Panc1 (cell line): ENCODE measurements around the gene HPN. TPM values are rescaled to one million over a fixed set of nuclear protein-coding genes. Genes with fewer than 3 reads are reported as not detected.

Experiments used
- ATAC-seq: fragments of 200-7000 bp; cut with Tn5 transposase; 2 replicates; pipeline ENCODE4 v1.9.1; 2020; ENCODE audit warnings: mild to moderate bottlenecking, moderate library complexity
- BruUV-seq: library from RNA; stranded (reverse); fragments of 400-500 nt; replicated peaks from 2 replicates; lab custom pipeline; 2021; lab: Mats Ljungman, UMichigan
- CTCF ChIA-PET: fragments of 300-600 bp; sonication (Branson Sonifier 250); formaldehyde crosslinking; loops from one replicate; lab custom pipeline; 2022; ENCODE audit warnings: antibody characterized with exemption; lab: Charles Lee
- POLR2A ChIA-PET: fragments of 300-600 bp; sonication (Branson Sonifier 250); formaldehyde crosslinking; loops from one replicate; lab custom pipeline; 2022; ENCODE audit warnings: antibody characterized with exemption; lab: Charles Lee
- DNase-seq: peaks from one replicate; pipeline ENCODE4 v3.0.0-alpha.2; 2010; ENCODE audit warnings: low read depth, low spot score
- H3K27ac ChIP-seq: 2 replicates; pipeline ENCODE4 v1.5.1; 2011; ENCODE audit warnings: mild to moderate bottlenecking, low read length, inconsistent platforms
- H3K27me3 ChIP-seq: fragments of 200-500 bp; sonication (Bioruptor generic); 2 replicates; pipeline ENCODE4 v1.6.0; 2014; ENCODE audit warnings: low read length, inconsistent platforms; ENCODE audit not compliant: control insufficient read depth, insufficient read depth
- H3K36me3 ChIP-seq: fragments of 200-500 bp; sonication (Bioruptor generic); 2 replicates; pipeline ENCODE4 v1.5.1; 2014; ENCODE audit warnings: inconsistent platforms, mild to moderate bottlenecking, low read length, moderate library complexity; ENCODE audit not compliant: control insufficient read depth, insufficient read depth
- H3K4me1 ChIP-seq: 2 replicates; pipeline ENCODE4 v1.5.1; 2011; ENCODE audit warnings: inconsistent platforms, mild to moderate bottlenecking, low read length, moderate library complexity; ENCODE audit not compliant: control insufficient read depth, insufficient read depth
- H3K4me3 ChIP-seq, 2 experiments: 2 replicates each; pipeline ENCODE4 v1.5.1; 2011 to 2012; ENCODE audit warnings: low read depth in 2 of 2, low read length in 2 of 2, mild to moderate bottlenecking in 2 of 2, inconsistent platforms in 1 of 2, moderate library complexity in 1 of 2
- H3K9me3 ChIP-seq: fragments of 200-500 bp; sonication (Bioruptor generic); 2 replicates; pipeline ENCODE4 v1.5.1; 2014; ENCODE audit warnings: low read depth, mild to moderate bottlenecking, inconsistent platforms, low read length, moderate library complexity; ENCODE audit not compliant: control insufficient read depth, insufficient read depth
- CTCF ChIP-seq: fragments of 450-650 bp; IDR thresholded peaks from 2 replicates; pipeline ENCODE4 v1.5.1; 2017; ENCODE audit warnings: mild to moderate bottlenecking
- POLR2AphosphoS5 ChIP-seq: IDR thresholded peaks from 2 replicates; pipeline ENCODE4 v1.6.1; 2012; ENCODE audit warnings: mild to moderate bottlenecking, low read depth, low read length, moderate library complexity
- SIN3A ChIP-seq: IDR thresholded peaks from 2 replicates; pipeline ENCODE4 v1.6.1; 2012; ENCODE audit warnings: low read depth, mild to moderate bottlenecking, low read length, moderate library complexity, borderline replicate concordance; ENCODE audit not compliant: insufficient read depth
- TCF7L2 ChIP-seq: IDR thresholded peaks from 2 replicates; pipeline ENCODE4 v1.6.1; 2011; ENCODE audit warnings: mild to moderate bottlenecking, low read depth, low read length, inconsistent platforms
- in situ Hi-C: cut with HindIII; loops from 2 replicates; pipeline ENCODE4 v1.10.0; 2016; ENCODE audit warnings: low sequenced_read_pairs, low pct_unique_long_range_greater_than_20kb
- intact Hi-C: fragments of 100-400 bp; cut with micrococcal nuclease; formaldehyde crosslinking; loops from one replicate; pipeline ENCODE4 v1.10.0; 2022; ENCODE audit not compliant: unreplicated experiment
- total RNA-seq: library from RNA; stranded (reverse); gene quantifications from one replicate; pipeline ENCODE4 v1.2.1, GENCODE V29; 2021; ENCODE audit not compliant: unreplicated experiment
- TF ChIP-seq, protein P1 (sequence below), 2 experiments: IDR thresholded peaks; 2 replicates each; pipeline ENCODE4 v1.6.1; 2011 to 2012; ENCODE audit warnings: low read depth in 2 of 2, control low read depth in 1 of 2, low read length in 1 of 2, mild to moderate bottlenecking in 1 of 2, moderate library complexity in 1 of 2; ENCODE audit not compliant: insufficient read depth in 1 of 2

Gene HPN
- total RNA-seq, 1 experiment from 2014 or later = 0.08 TPM

DNA sequence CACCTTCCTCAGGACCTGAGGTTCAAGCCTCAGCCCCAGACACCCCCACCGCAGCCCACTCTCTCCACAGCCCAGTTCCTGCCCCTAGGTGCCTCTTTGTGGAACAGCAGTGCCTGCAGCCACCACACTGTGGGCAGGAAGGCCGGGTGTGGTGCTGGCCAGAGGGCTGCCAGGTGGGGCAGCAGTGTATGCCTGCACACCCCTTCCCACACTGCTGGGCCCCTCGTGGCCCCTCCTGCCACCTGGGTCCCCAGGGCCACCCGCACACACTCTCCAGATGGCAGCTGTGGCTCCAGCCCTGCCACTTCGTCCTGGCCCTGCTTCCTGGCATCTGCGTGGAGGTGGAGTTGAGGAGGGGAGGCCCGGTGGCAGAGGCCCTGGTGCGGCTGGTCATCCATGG lies 35.1 kb downstream of the HPN start:
- Histone ChIP-seq H3K9me3 (no peaks in the 10 kb centered on the region), H3K4me3 (no peak overlapping the region), H3K27me3 (no peaks in the 10 kb centered on the region; the same call in 1 of the 2 replicates), H3K27ac (no peak overlapping the region), H3K4me1 (no peaks in the 10 kb centered on the region), H3K36me3 (no peaks in the 10 kb centered on the region)
- CTCF ChIA-PET = no interaction called here
- DNase-seq (no peak), ATAC-seq (no peak)
- POLR2A ChIA-PET = no interaction called here
- in situ Hi-C loops (no loop called here), intact Hi-C loops (no loop called here)
- no TSS peak for BruUV-seq
- no peak for TF ChIP-seq SIN3A
- no peak for TF ChIP-seq CTCF
- no peak for TF ChIP-seq TCF7L2
- TF ChIP-seq POLR2AphosphoS5 = no peak
- TF ChIP-seq, protein P1, sequence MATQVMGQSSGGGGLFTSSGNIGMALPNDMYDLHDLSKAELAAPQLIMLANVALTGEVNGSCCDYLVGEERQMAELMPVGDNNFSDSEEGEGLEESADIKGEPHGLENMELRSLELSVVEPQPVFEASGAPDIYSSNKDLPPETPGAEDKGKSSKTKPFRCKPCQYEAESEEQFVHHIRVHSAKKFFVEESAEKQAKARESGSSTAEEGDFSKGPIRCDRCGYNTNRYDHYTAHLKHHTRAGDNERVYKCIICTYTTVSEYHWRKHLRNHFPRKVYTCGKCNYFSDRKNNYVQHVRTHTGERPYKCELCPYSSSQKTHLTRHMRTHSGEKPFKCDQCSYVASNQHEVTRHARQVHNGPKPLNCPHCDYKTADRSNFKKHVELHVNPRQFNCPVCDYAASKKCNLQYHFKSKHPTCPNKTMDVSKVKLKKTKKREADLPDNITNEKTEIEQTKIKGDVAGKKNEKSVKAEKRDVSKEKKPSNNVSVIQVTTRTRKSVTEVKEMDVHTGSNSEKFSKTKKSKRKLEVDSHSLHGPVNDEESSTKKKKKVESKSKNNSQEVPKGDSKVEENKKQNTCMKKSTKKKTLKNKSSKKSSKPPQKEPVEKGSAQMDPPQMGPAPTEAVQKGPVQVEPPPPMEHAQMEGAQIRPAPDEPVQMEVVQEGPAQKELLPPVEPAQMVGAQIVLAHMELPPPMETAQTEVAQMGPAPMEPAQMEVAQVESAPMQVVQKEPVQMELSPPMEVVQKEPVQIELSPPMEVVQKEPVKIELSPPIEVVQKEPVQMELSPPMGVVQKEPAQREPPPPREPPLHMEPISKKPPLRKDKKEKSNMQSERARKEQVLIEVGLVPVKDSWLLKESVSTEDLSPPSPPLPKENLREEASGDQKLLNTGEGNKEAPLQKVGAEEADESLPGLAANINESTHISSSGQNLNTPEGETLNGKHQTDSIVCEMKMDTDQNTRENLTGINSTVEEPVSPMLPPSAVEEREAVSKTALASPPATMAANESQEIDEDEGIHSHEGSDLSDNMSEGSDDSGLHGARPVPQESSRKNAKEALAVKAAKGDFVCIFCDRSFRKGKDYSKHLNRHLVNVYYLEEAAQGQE (IDR thresholded peaks at IDR 0.05; ENCODE audit: insufficient read depth in 1 of 2, low read depth in 2 of 2, low read length in 1 of 2) = no peak

GRCh38 chr19:35077411-35078223 lies 36.1 kb downstream of the HPN start:
- Histone ChIP-seq H3K27ac (no peak overlapping the region), H3K27me3 (no peaks in the 10 kb centered on the region; the same call in 1 of the 2 replicates), H3K9me3 (no peaks in the 10 kb centered on the region), H3K36me3 (no peaks in the 10 kb centered on the region), H3K4me1 (no peaks in the 10 kb centered on the region), H3K4me3 (no peak overlapping the region)
- in situ Hi-C loops = no loop called here
- DNase-seq (no peak), ATAC-seq (no peak)
- POLR2A ChIA-PET = interaction anchor here (0.7 kb wide), 1 partner anchor 824 kb away, joined by 3 read pairs; no protein-coding TSS in a partner anchor
- CTCF ChIA-PET = no interaction called here
- intact Hi-C loops = no loop called here
- no TSS peak for BruUV-seq
- TF ChIP-seq SIN3A (no peak), TCF7L2 (no peak), CTCF (no peak), POLR2AphosphoS5 (no peak)
- TF ChIP-seq, protein P1 (IDR thresholded peaks at IDR 0.05; ENCODE audit: insufficient read depth in 1 of 2, low read depth in 2 of 2, low read length in 1 of 2) = no peak
